Measurements from ENCODE around the gene SUSD4. TPM values are rescaled to one million over a fixed set of nuclear protein-coding genes. Genes with fewer than 3 reads are reported as not detected.

SUSD4 gene
- total and polyA plus RNA-seq, 5 donors: 16.7 to 81.7 (median 29.8) TPM

GRCh38 chr1:223328566-223328965 lies 35.4 kb downstream of the SUSD4 start:
- no peak for DNase-seq
- no peaks in the 10 kb centered on the region for H3K9me3 ChIP-seq (ENCODE audit: control insufficient read depth, low read length)

GRCh38 chr1:223326776-223327175 lies 37.2 kb downstream of the SUSD4 start:
- WGBS: 33% methylated on average over 1 of the region's 1 CpG
- Histone ChIP-seq H3K4me1 (ENCODE audit: control insufficient read depth, insufficient read depth, low read length) (peaks cover 1% of the 10 kb centered on the region), H3K27ac (ENCODE audit: low read length) (no peak overlapping the region), H3K27me3 (ENCODE audit: control insufficient read depth, insufficient read depth) (no peaks in the 10 kb centered on the region), H3K4me3 (ENCODE audit: low read length) (no peak overlapping the region), H3K9me3 (ENCODE audit: control insufficient read depth, low read length) (no peaks in the 10 kb centered on the region)
- intact Hi-C loops (cut with DNase I): no loop called here
- ATAC-seq (no peak), DNase-seq (no peak)

More at GRCh38 chr1:223328566-223328965, 35.4 kb downstream of the SUSD4 start:
- Histone ChIP-seq H3K27me3 (ENCODE audit: control insufficient read depth, insufficient read depth) (no peaks in the 10 kb centered on the region), H3K4me3 (ENCODE audit: low read length) (no peak overlapping the region), H3K27ac (ENCODE audit: low read length) (no peak overlapping the region), H3K4me1 (ENCODE audit: control insufficient read depth, insufficient read depth, low read length) (peaks cover 3% of the 10 kb centered on the region)
- intact Hi-C loops (cut with DNase I): no loop called here
- ATAC-seq: no peak
- 92% methylated on average over 4 of the region's 4 CpGs for WGBS

- DNase-seq (no peak), ATAC-seq (no peak)
- no peaks in the 10 kb centered on the region for H3K9me3 ChIP-seq (ENCODE audit: control insufficient read depth, low read length)
- H3K4me3 ChIP-seq (ENCODE audit: low read length): no peak overlapping the region
- intact Hi-C loops (cut with DNase I): no loop called here
- 21% methylated on average over 2 of the region's 2 CpGs for WGBS
- no peak overlapping the region for H3K27ac ChIP-seq (ENCODE audit: low read length)
- H3K4me1 ChIP-seq (ENCODE audit: control insufficient read depth, insufficient read depth, low read length): no peaks in the 10 kb centered on the region
- no peaks in the 10 kb centered on the region for H3K27me3 ChIP-seq (ENCODE audit: control insufficient read depth, insufficient read depth)
Observed at GRCh38 chr1:223323491-223324484, 40.2 kb downstream of the SUSD4 start.

DNA sequence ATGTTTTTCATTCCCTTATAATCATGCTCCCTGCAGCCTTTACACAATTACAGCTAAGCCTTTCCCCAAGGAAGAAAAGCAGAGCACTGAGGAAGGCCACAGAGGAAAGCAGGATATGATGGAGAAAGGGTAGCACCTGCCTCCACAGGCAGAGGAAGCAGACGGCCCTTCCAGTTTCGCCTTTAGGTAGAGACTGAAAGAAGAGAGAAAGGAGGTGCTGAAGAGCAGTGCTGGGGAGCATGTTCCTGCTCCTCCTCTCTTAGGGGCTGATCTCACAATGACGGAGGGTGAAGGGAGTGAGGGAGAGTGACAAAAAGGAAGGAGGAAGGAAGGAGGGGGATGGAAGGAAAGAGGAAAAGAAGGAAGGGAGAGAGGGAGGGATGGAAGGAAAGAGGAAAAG lies 41.1 kb downstream of the SUSD4 start:
- ATAC-seq (no peak), DNase-seq (no peak)
- Histone ChIP-seq H3K9me3 (ENCODE audit: control insufficient read depth, low read length) (no peaks in the 10 kb centered on the region), H3K4me3 (ENCODE audit: low read length) (no peak overlapping the region), H3K4me1 (ENCODE audit: control insufficient read depth, insufficient read depth, low read length) (no peaks in the 10 kb centered on the region), H3K27ac (ENCODE audit: low read length) (no peak overlapping the region), H3K27me3 (ENCODE audit: control insufficient read depth, insufficient read depth) (no peaks in the 10 kb centered on the region)
- intact Hi-C loops (cut with DNase I): no loop called here
- 70% methylated on average over 3 of the region's 3 CpGs for WGBS

- H3K4me3 ChIP-seq (ENCODE audit: low read length): no peak overlapping the region
- ATAC-seq (no peak), DNase-seq (no peak)
- H3K9me3 ChIP-seq (ENCODE audit: control insufficient read depth, low read length): no peaks in the 10 kb centered on the region
- intact Hi-C loops (cut with DNase I): no loop called here
- no peaks in the 10 kb centered on the region for H3K27me3 ChIP-seq (ENCODE audit: control insufficient read depth, insufficient read depth)
- no peaks in the 10 kb centered on the region for H3K4me1 ChIP-seq (ENCODE audit: control insufficient read depth, insufficient read depth, low read length)
- 91% methylated on average over 6 of the region's 6 CpGs for WGBS
- H3K27ac ChIP-seq (ENCODE audit: low read length): no peak overlapping the region
Observed at GRCh38 chr1:223320959-223321358, 43.0 kb downstream of the SUSD4 start.

DNA sequence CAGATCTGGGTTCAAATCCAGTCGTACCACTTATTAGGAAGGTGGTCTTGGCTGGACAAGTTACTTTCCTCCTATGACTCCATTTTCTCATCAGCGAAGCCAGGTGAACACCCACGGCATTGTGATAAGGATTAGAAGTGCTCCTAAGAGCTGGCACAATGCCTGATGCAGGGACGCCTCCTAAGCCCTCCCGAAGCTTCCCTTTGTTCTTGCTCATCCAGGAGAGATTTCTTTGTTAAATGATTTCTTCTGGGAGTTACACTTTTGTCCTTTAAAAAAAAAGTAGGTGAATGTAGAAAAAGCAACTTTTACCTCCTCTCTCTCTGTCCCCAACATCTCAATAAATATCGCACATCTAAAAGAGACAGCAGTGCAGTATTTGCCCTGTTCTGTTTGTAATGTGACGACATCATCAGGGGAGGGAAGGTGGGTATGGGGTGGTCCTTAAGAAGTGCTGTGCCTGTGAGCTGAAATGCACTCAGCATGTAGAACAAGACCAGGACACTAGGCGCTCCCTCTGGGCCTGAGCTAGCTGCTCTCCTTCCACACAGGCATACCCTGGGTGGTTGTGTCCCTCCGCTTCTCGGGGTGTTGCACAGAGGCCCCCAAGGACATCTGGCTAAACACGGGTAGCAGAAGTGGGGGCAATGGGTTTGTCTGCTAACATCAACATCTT lies 43.9 kb downstream of the SUSD4 start:
- H3K4me1 ChIP-seq (ENCODE audit: control insufficient read depth, insufficient read depth, low read length): no peaks in the 10 kb centered on the region
- H3K27ac ChIP-seq (ENCODE audit: low read length): no peak overlapping the region
- intact Hi-C loops (cut with DNase I): no loop called here
- ATAC-seq: no peak
- H3K27me3 ChIP-seq (ENCODE audit: control insufficient read depth, insufficient read depth): no peaks in the 10 kb centered on the region
- no peak overlapping the region for H3K4me3 ChIP-seq (ENCODE audit: low read length)
- WGBS: 77% methylated on average over 11 of the region's 11 CpGs
- no peak for DNase-seq
- no peaks in the 10 kb centered on the region for H3K9me3 ChIP-seq (ENCODE audit: control insufficient read depth, low read length)

- Histone ChIP-seq H3K9me3 (ENCODE audit: control insufficient read depth, low read length) (no peaks in the 10 kb centered on the region), H3K4me3 (ENCODE audit: low read length) (no peak overlapping the region), H3K4me1 (ENCODE audit: control insufficient read depth, insufficient read depth, low read length) (no peaks in the 10 kb centered on the region), H3K27ac (ENCODE audit: low read length) (no peak overlapping the region), H3K27me3 (ENCODE audit: control insufficient read depth, insufficient read depth) (no peaks in the 10 kb centered on the region)
- intact Hi-C loops (cut with DNase I): no loop called here
- no peak for DNase-seq
- 90% methylated on average over 3 of the region's 3 CpGs for WGBS
- ATAC-seq: no peak
Observed at GRCh38 chr1:223319398-223319797, 44.6 kb downstream of the SUSD4 start.

DNA sequence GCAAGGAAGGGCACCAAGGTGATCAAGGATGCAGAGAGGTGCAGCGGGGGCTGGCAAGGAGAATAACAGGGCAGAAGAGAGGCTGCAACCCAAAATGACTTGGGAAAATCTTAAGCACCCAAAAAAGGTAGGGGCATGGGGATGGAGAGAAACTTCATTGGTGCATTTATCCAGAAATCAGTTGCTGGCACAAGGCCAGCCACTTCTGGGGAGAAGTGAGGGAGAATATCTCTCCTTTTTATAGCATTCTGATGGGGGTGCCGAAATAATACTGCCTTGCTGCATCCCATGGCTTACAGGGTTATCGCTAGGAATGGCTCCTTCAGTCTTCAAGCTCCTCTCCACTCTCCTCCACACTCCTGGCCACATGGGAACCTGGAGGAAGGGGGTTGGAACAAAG lies 47.9 kb downstream of the SUSD4 start:
- no peak for ATAC-seq
- no peaks in the 10 kb centered on the region for H3K27me3 ChIP-seq (ENCODE audit: control insufficient read depth, insufficient read depth)
- DNase-seq: no peak
- intact Hi-C loops (cut with DNase I): no loop called here
- no peaks in the 10 kb centered on the region for H3K9me3 ChIP-seq (ENCODE audit: control insufficient read depth, low read length)
- 96% methylated on average over 3 of the region's 3 CpGs for WGBS
- H3K27ac ChIP-seq (ENCODE audit: low read length): no peak overlapping the region
- no peak overlapping the region for H3K4me3 ChIP-seq (ENCODE audit: low read length)
- H3K4me1 ChIP-seq (ENCODE audit: control insufficient read depth, insufficient read depth, low read length): no peaks in the 10 kb centered on the region

DNA sequence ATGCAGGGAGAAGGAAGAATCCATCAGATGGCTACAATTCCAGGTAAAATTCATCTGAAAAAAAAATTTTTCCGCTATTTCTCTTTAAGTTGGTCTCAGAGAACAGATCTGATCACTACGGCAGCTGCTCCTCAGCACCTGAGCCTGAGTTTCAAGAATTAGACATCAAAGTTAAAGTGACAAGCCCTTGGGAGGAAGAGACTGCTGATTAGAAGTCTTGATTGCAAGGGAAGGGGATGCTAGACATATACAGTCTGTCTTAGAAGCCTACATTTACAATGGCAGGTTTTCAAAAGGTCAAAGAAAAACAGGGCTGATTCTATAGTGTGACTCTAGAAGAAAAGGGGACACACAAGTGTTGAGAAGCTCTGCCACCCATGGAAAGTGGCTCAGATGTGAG lies 48.3 kb downstream of the SUSD4 start:
- H3K27me3 ChIP-seq (ENCODE audit: control insufficient read depth, insufficient read depth): no peaks in the 10 kb centered on the region
- DNase-seq (no peak), ATAC-seq (no peak)
- 83% methylated on average over 2 of the region's 2 CpGs for WGBS
- H3K27ac ChIP-seq (ENCODE audit: low read length): no peak overlapping the region
- intact Hi-C loops (cut with DNase I): no loop called here
- no peaks in the 10 kb centered on the region for H3K9me3 ChIP-seq (ENCODE audit: control insufficient read depth, low read length)
- no peak overlapping the region for H3K4me3 ChIP-seq (ENCODE audit: low read length)
- H3K4me1 ChIP-seq (ENCODE audit: control insufficient read depth, insufficient read depth, low read length): no peaks in the 10 kb centered on the region

DNA sequence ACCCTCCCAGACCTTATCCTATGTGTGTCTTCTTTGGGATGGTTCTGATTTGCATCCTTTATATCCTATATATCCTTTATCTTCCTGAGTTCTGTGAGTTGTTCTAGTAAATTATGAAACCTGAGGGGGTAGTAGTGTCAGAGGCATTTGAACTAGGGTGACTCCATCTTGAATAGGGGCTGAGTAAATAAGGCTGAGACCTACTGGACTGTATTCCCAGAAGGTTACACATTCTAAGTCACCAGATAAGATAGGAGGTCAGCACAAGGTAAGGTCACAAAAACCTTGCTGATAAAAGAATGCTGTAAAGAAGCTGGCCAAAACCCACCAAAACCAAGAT lies 50.6 kb downstream of the SUSD4 start:
- Histone ChIP-seq H3K27ac (ENCODE audit: low read length) (no peak overlapping the region), H3K9me3 (ENCODE audit: control insufficient read depth, low read length) (no peaks in the 10 kb centered on the region), H3K4me3 (ENCODE audit: low read length) (no peak overlapping the region), H3K27me3 (ENCODE audit: control insufficient read depth, insufficient read depth) (no peaks in the 10 kb centered on the region), H3K4me1 (ENCODE audit: control insufficient read depth, insufficient read depth, low read length) (no peaks in the 10 kb centered on the region)
- ATAC-seq (no peak), DNase-seq (no peak)
- intact Hi-C loops (cut with DNase I): no loop called here

DNA sequence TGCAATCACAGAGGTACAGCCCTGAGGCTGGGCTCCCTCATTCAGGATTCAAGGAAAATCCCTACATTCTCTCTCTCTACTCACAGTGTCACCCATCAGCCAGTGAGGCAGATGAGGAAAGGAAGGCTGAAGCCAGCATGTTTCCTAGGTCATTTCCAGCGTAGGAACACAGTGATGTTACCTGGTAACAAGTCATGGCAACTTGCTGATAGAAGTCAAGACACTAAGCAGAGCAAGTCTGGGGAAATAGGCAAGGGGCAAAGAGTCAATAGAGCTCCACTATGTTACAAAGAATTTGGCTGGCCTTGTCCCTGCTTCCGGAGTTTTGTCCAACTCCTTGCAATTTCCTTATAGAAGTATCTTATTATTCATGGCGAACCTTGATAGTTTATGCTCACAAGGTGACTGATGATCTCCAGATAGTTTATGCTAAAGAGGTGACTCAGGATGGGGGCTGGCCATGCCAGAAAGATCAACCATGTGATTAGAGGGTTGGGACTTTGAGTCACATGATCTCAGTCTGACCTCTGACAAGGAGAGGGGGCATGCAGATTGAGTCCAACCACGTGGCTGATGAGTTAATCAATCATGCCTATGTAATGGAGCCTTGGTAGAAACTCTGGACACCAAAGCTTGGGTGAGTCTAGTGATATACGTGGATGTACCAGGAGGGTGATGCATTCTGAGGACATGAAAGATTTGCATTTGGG lies 51.1 kb downstream of the SUSD4 start:
- H3K9me3 ChIP-seq (ENCODE audit: control insufficient read depth, low read length): no peaks in the 10 kb centered on the region
- intact Hi-C loops (cut with DNase I): no loop called here
- DNase-seq: no peak
- no peak for ATAC-seq
- no peaks in the 10 kb centered on the region for H3K4me1 ChIP-seq (ENCODE audit: control insufficient read depth, insufficient read depth, low read length)
- H3K27me3 ChIP-seq (ENCODE audit: control insufficient read depth, insufficient read depth): no peaks in the 10 kb centered on the region
- no peak overlapping the region for H3K4me3 ChIP-seq (ENCODE audit: low read length)
- 36% methylated on average over 5 of the region's 5 CpGs for WGBS
- H3K27ac ChIP-seq (ENCODE audit: low read length): no peak overlapping the region
